Stimulated activated CD8-positive, alpha-beta memory T cell treated with anti-CD3 and anti-CD28 coated beads, Interleukin-7, amount 100 ng/mL, for 1 hour (primary cell): ENCODE data around the gene NAV2.

Experiments used
- DNase-seq, 2 donors: peaks; one replicate each; pipeline ENCODE4 v3.0.0-alpha.2; 2020; ENCODE audit warnings: low read depth in 2 of 2

The NAV2 gene

GRCh38 chr11:20016526-20016925, 303.9 kb downstream of the NAV2 start:
- DNase-seq, result no peak

GRCh38 chr11:20017320-20017719, 304.7 kb downstream of the NAV2 start:
- no peak for DNase-seq

DNA sequence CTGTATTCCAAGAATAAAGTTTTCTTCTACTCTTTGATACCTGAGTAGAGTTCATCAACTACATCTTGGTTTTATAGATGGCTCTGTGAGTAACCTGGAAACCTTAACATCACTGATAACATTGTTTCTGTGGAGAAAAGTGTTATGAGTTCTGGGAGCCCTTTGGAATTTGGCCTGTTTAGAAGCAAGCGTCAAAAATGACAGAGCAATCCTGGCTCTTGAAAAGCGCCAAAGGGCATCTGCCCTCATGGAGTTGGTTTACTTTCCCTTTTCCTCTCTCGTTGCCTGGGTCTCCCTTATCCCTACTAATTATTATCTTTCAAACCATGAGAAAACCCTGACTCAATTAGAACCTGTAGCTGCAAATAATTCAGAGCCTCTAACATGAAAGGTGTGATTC, 307.6 kb downstream of the NAV2 start:
- DNase-seq, result no peak

GRCh38 chr11:20020716-20021115, 308.1 kb downstream of the NAV2 start:
- DNase-seq, result no peak

- DNase-seq, result no peak
Measured at GRCh38 chr11:20021212-20021611, 308.6 kb downstream of the NAV2 start.

DNA sequence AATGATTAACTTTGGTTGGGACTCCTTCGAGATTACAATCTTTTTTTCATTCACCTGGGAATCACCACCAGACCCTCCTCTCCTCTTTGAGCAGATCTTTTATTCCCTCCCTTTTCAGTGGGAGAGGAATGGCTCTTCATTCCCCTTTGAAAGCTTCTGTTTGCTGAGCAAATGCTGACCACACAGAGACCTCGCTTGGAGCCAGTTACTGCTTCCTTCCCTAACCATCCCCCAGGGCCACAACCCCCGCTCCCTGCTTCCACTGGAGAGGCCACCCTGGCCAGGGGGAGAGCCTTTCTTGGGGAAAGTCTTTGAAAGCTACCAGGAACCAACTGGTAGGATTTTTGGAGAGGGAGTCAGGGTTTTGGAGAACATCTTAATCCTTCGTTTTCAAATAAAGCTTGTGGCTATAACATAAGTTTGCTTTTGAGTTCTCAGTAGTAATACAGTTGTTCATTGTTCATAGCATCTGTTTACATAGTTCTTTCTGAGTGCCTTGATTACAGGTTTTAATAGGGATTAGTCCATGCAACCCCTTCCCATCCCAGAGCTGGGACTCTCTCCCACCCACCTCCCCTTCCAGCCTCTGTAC, 309.2 kb downstream of the NAV2 start:
- DNase-seq, result no peak

- DNase-seq, result no peak
Measured at GRCh38 chr11:20022363-20023081, 309.9 kb downstream of the NAV2 start.

DNA sequence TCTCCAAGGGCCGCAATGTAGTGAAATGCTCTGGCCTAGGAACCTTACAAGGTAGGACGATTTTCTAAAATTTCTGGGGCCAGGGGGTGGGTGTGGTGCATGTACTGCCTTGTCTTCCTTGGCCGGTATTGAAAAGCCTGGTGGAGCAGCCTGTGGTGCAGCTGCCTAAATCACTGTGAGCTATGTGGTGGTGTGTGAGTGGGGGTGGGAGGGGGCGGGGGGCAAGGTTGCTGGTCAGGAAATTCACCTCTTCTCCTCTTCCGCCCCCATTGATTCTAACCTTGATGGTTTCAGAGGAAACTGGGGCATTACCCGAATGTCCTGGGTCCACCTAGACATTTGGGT, 310.4 kb downstream of the NAV2 start:
- no peak for DNase-seq

GRCh38 chr11:20024172-20024935, 311.7 kb downstream of the NAV2 start:
- DNase-seq, result no peak

DNA sequence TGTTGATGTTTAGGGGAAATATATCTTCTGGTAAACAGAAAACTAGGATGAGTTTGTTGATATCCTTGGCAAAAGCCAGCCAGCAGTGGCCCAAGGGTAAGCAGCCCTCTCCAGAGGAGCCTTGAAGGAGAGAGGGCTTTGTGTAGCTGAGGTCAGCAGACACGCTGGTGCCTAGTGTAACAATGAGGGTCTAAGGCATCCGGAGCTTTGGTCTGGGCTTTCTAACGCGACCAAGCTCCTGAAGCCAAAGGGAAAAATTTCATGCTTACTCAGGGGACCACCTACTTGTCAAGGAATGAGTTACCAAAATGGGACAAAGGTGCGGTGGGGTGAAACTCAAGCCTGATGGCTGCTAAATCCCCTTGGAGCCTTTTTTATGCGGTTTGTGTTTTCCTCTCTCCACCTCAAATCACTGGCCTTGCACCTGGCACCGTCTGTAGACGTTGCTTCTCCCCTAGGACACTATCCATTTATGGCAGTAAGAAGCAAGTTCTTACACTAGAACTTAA, 312.7 kb downstream of the NAV2 start:
- no peak for DNase-seq

DNA sequence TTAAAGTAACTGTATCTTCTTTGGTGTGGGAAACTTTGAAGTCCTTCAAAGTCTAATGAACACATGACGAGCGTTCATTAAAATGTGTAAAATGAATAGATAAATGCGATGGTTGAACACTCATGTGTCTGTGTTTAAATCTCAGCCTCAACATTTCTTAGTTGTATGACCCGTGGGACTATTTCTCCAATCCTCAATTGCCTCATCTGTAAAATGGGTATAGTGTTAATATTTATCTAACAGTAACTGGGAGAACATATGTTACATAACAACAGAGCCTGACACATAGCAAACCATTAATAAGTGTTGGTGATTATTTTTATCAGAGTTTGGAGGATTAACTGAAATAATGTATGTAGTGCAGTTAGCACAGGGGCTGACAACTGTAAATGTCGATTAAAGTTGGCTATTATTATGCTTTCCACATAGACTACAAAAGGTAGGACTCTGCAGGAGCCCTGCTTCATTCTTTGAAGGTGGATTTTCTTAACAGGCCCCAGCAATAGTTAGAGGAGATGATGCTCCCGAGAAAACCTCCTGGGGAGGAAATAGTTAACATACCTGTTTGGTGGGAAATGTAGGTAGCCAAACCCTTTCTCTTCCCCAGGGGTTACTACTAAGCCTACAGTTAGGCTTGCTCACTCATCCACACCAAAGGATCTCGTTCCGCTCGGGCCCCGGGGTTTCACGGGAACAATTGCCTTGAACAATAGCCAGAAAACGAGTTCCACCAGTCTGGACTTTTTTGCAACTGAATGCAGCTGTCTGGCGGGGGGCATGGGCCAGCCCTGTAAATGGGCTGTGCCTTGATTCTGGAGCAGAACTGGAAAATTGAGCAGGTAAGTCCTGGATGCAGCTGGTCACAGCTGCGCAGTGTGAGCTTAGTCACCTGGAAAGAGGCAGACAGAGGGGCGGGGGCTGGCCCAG, 314.3 kb downstream of the NAV2 start:
- DNase-seq, result no peak

- DNase-seq, result no peak
Measured at GRCh38 chr11:20027556-20028013, 314.9 kb downstream of the NAV2 start.

DNA sequence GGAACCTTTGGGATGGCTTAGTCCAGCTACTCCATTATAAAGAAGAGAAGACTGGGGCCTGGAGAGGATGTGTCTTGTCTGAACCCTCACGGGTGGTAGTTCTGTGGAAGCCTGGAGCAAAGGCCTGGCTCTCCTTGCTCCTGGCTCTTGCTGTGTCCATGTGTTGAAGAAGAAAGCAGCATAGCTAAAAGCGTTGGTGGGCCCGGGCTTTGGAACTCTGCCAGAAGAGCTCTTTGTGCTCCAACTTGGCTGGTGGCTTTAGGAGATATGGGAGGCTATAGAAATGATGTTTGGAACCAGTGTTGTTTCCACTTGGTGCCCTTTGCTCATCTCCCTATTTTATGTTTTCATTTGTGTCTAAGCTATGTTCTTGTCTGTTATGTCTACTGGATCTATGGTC, 316.6 kb downstream of the NAV2 start:
- DNase-seq, result no peak

- DNase-seq, result no peak
Measured at GRCh38 chr11:20030472-20030871, 317.8 kb downstream of the NAV2 start.

GRCh38 chr11:20031155-20032001, 318.7 kb downstream of the NAV2 start:
- DNase-seq, result no peak

DNA sequence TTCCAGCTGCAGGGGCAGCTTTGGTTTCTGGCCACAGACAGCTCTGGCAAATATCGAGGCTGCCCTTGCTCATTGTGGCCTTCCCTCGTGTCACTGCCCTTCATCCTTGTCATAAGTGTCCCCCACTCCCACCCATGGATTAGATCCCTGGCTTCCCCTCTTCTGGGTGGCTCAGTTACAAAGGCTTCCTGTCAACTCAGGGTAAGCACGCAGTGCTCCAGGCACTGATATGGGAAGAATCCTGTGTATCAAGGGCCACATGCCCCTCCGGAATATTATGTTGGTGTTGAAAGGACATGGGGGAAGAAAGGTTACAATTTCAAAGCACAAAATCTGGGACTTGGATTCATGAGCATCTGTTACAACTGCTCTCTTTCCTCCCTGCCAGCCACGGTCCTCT, 319.5 kb downstream of the NAV2 start:
- no peak for DNase-seq

DNA sequence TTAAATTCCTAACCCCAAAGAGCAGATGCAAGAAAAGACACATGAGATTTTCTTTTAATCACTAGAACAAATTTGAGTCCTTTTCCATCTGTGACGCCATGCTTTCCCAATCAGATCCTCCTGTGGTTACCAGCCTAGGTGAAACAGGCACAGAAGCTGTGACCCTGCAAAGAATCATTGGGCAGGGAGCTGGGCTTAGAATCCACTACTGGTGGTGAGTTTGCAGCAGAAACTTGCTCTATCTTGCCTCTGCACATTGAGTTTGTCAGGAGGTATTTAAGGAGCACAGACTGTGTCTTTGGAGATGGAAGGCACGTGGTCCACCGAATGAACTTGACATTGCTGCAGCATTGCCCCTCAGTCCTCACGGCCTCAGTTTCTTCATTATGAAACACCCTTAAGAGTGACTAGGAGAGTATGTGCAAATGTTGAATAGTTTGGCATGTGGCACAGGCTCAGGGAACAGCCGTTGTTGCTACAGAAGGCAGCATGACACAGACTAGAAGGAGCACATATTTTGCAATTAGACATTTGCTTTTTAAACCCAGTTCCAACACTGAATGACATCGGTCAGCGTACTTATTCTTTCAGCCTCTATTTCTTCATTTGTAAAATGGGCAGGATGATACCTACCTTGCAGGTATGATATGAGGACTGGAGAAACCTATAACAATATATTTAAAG, 320.1 kb downstream of the NAV2 start:
- no peak for DNase-seq

DNA sequence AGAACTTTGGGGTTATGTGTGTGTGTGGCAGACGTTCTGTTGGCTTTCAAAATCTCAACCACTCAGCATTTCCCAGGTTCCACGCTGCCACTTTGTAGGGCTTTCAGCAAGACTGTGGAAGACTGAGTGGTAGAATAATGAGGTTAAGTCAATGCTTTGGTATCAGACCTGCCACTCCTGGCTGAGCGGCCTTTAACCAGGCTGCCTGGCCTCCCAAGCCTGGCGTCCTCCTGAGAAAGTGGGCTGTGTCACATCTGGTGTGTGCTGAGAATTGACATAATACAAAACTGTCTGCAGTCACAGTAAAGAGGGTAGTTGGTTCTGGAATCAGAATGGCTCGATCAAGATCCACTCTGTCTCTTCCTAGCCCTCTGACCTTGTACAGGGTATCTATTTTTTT, 321.2 kb downstream of the NAV2 start:
- no peak for DNase-seq

- DNase-seq, result no peak
Measured at GRCh38 chr11:20034941-20035340, 322.3 kb downstream of the NAV2 start.

DNA sequence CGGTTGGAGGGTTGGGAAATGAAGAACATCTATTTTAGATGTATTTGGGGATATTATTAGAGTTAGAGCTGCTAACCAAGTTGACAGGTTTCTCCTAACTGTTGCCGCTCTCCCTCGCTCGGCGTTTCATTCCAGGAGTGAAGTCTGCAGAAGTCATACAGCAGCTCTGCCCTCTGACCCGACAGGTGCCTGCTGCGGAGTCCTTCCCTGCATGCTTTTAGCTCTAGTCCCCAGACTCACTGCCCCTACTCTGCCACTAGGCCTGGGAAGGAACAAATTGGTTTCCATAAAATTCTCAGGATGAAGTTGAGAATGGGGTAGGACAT, 322.7 kb downstream of the NAV2 start:
- no peak for DNase-seq
